Fibroblast of lung (primary cell): Measurements from ENCODE around the gene BMP3. TPM values are rescaled to one million over a fixed set of nuclear protein-coding genes. Genes with fewer than 3 reads are reported as not detected.

Experiments used
- DNase-seq, 2 donors: peaks; one replicate each; pipeline versions ENCODE4 v3.0.0 to v3.0.0-alpha.2; 2010; ENCODE audit warnings: low read depth in 2 of 2
- H2AFZ ChIP-seq: 2 replicates; pipeline ENCODE4 v1.5.1; 2012; ENCODE audit warnings: low read length, control low read depth, inconsistent platforms
- H3K27ac ChIP-seq: 2 replicates; pipeline ENCODE4 v1.5.1; 2011; ENCODE audit warnings: low read length, control low read depth; ENCODE audit not compliant: insufficient read depth
- H3K27me3 ChIP-seq: 2 replicates; pipeline ENCODE4 v1.5.1; 2011; ENCODE audit warnings: mild to moderate bottlenecking, low read length; ENCODE audit not compliant: control insufficient read depth, insufficient read depth
- H3K36me3 ChIP-seq: 2 replicates; pipeline ENCODE4 v1.5.1; 2011; ENCODE audit warnings: low read length; ENCODE audit not compliant: control insufficient read depth, insufficient read depth
- H3K4me1 ChIP-seq: 2 replicates; pipeline ENCODE4 v1.5.1; 2011; ENCODE audit warnings: low read length; ENCODE audit not compliant: control insufficient read depth, insufficient read depth; ENCODE audit errors: extremely low read depth
- H3K4me2 ChIP-seq: 2 replicates; pipeline ENCODE4 v1.5.1; 2011; ENCODE audit warnings: low read length, control low read depth; ENCODE audit not compliant: insufficient read depth; ENCODE audit errors: extremely low read depth
- H3K4me3 ChIP-seq, 4 experiments: fragments of 200-600 bp in 1 of 4; sonication (generic) in 1 of 4; replicated peaks in 1 of 4; 2 replicates each; pipeline ENCODE4 v1.5.1; 2011 to 2016; ENCODE audit warnings: low read length in 4 of 4, low read depth in 3 of 4, mild to moderate bottlenecking in 3 of 4, control low read depth in 2 of 4, inconsistent platforms in 1 of 4, mixed read lengths in 1 of 4; ENCODE audit not compliant: insufficient read depth in 1 of 4; ENCODE audit errors: control extremely low read depth in 1 of 4
- H3K79me2 ChIP-seq: 2 replicates; pipeline ENCODE4 v1.5.1; 2012; ENCODE audit warnings: mild to moderate bottlenecking, low read length, inconsistent platforms; ENCODE audit not compliant: control insufficient read depth, insufficient read depth
- H3K9ac ChIP-seq: 2 replicates; pipeline ENCODE4 v1.5.1; 2011; ENCODE audit warnings: mild to moderate bottlenecking, low read length, control low read depth; ENCODE audit not compliant: insufficient read depth
- H3K9me3 ChIP-seq: 2 replicates; pipeline ENCODE4 v1.5.1; 2012; ENCODE audit warnings: low read depth, low read length; ENCODE audit not compliant: control insufficient read depth, insufficient read depth
- H4K20me1 ChIP-seq: 2 replicates; pipeline ENCODE4 v1.5.1; 2011; ENCODE audit warnings: low read length; ENCODE audit not compliant: control insufficient read depth, insufficient read depth; ENCODE audit errors: extremely low read depth
- EZH2 ChIP-seq: IDR thresholded peaks from 2 replicates; pipeline ENCODE4 v1.5.1; 2012; ENCODE audit warnings: low read length, control low read depth, mild to moderate bottlenecking; ENCODE audit errors: missing control alignments
- polyA plus RNA-seq, 2 donors: library from polyadenylated mRNA; depleted of rRNA in 1 of 2; stranded (reverse) in 1 of 2; unstranded in 1 of 2; fragments of >200 nt; gene quantifications; 2 replicates each; pipeline ENCODE4 v1.2.1, GENCODE V29; 2011 to 2012; ENCODE audit warnings: missing spikeins in 1 of 2
- total RNA-seq: library from RNA; depleted of rRNA; stranded (reverse); fragments of >200 nt; gene quantifications from 2 replicates; pipeline ENCODE4 v1.2.1, GENCODE V29; 2014
- TF ChIP-seq, protein P1 (sequence below), 2 donors: IDR thresholded peaks in 1 of 2; conservative IDR thresholded peaks in 1 of 2; 1 replicate in 1 of 2; 2 replicates in 1 of 2; pipeline ENCODE4 v1.5.1; 2011 to 2012; ENCODE audit warnings: low read length in 2 of 2, control low read depth in 1 of 2, inconsistent platforms in 1 of 2, low read depth in 1 of 2, mild to moderate bottlenecking in 1 of 2

The BMP3 gene
- total and polyA plus RNA-seq, 2 donors (not counting 1 experiment from before 2014, with no cell fraction given): 0.05 to 0.17 TPM

DNA sequence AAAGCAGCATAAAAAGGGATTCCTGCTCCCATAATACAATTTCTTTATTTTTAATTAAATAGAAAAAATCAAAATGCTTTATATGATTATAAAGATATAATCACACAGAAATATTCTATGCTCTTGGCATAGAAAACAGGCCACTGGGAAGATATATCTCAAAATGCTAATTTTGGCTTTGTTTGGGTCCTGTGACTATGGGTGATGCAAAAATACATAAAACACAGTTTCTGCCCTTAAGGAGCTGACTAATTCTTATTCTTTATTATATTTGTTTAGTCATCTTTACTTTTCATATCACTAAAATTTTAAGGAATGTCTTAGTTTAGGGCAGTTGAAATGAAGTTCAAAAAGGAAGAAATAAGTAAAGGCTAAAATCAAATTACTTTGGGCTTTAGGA lies 7.0 kb upstream of the BMP3 start:
- Histone ChIP-seq H3K9ac (no peak overlapping the region), H3K9me3 (no peaks in the 10 kb centered on the region), H3K27ac (no peak overlapping the region), H3K27me3 (no peaks in the 10 kb centered on the region), H4K20me1 (no peaks in the 10 kb centered on the region), H2AFZ (no peak overlapping the region), H3K4me3 (no peak overlapping the region), H3K4me2 (no peak overlapping the region), H3K36me3 (no peaks in the 10 kb centered on the region), H3K79me2 (no peaks in the 10 kb centered on the region), H3K4me1 (no peaks in the 10 kb centered on the region)
- no peak for TF ChIP-seq EZH2
- TF ChIP-seq, protein P1, sequence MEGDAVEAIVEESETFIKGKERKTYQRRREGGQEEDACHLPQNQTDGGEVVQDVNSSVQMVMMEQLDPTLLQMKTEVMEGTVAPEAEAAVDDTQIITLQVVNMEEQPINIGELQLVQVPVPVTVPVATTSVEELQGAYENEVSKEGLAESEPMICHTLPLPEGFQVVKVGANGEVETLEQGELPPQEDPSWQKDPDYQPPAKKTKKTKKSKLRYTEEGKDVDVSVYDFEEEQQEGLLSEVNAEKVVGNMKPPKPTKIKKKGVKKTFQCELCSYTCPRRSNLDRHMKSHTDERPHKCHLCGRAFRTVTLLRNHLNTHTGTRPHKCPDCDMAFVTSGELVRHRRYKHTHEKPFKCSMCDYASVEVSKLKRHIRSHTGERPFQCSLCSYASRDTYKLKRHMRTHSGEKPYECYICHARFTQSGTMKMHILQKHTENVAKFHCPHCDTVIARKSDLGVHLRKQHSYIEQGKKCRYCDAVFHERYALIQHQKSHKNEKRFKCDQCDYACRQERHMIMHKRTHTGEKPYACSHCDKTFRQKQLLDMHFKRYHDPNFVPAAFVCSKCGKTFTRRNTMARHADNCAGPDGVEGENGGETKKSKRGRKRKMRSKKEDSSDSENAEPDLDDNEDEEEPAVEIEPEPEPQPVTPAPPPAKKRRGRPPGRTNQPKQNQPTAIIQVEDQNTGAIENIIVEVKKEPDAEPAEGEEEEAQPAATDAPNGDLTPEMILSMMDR (conservative IDR thresholded peaks at IDR 0.05 in 1 of 2, IDR thresholded peaks at IDR 0.05 in 1 of 2; ENCODE audit: low read depth in 1 of 2, low read length in 2 of 2): no peak
- no peak for DNase-seq

DNA sequence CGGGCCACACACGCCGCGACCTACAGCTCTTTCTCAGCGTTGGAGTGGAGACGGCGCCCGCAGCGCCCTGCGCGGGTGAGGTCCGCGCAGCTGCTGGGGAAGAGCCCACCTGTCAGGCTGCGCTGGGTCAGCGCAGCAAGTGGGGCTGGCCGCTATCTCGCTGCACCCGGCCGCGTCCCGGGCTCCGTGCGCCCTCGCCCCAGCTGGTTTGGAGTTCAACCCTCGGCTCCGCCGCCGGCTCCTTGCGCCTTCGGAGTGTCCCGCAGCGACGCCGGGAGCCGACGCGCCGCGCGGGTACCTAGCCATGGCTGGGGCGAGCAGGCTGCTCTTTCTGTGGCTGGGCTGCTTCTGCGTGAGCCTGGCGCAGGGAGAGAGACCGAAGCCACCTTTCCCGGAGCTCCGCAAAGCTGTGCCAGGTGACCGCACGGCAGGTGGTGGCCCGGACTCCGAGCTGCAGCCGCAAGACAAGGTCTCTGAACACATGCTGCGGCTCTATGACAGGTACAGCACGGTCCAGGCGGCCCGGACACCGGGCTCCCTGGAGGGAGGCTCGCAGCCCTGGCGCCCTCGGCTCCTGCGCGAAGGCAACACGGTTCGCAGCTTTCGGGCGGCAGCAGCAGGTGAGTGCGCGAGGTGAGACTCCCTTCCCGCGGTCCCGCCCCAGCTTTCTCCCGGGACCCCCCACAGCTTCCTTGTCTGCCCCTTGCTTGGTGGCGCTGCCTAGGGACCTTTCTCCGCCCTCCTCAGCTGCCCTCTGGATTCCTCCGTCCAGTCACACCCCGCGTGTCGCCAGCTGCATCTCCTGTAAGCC lies 678 bp downstream of the BMP3 start:
- H3K36me3 ChIP-seq: no peaks in the 10 kb centered on the region
- H3K9ac ChIP-seq: no peak overlapping the region
- peak in 1 of 2 donors; percentile 20 for DNase-seq
- H3K4me2 ChIP-seq: peak overlapping the region; percentile 40
- peak; percentile 76 for TF ChIP-seq EZH2
- TF ChIP-seq, protein P1 (conservative IDR thresholded peaks at IDR 0.05 in 1 of 2, IDR thresholded peaks at IDR 0.05 in 1 of 2; ENCODE audit: low read depth in 1 of 2, low read length in 2 of 2): no peak
- H2AFZ ChIP-seq: no peak overlapping the region
- H3K27ac ChIP-seq: no peak overlapping the region
- peaks cover 26% of the 10 kb centered on the region for H3K27me3 ChIP-seq
- peak overlapping the region; percentile 12 to 52 (median 34) for H3K4me3 ChIP-seq
- no peaks in the 10 kb centered on the region for H3K9me3 ChIP-seq
- H3K4me1 ChIP-seq: no peaks in the 10 kb centered on the region
- H4K20me1 ChIP-seq: no peaks in the 10 kb centered on the region
- no peaks in the 10 kb centered on the region for H3K79me2 ChIP-seq

DNA sequence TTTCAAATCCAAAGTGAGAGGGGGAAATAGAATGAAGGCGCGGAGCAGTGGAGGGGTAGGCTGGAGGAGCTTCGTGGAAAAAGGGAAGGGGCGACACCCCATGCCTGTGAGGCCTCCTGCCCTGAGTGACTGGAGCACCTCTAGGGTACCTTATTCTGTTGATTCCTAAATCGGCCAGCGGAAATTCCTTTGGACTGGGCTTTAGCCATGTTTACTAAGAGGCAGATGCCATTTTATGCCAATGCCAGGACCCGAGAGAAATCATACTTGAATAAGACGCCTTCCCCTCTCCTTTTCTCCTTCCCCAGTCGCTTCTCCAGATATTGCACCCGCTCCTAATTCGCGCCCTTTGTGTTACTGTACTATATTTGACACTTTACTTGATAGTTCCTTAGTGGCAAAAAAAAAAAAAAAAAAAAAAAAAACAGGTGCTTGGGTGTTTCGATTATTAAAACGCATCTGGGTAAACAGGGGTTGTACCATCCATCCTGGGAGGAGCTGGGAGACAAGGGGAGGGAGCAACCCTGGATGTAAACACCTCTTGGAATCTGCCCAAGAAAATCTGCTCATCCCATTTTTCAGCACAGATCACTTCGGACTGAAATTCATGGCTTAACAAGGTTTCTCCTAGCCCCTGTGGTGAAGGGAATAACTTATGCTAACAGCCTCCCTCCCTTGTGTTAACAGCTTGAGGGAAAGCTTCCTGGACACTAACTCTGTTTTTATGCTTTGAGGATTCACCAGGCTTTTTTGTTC lies 1.5 kb downstream of the BMP3 start:
- Histone ChIP-seq H3K4me2 (no peak overlapping the region), H3K9ac (no peak overlapping the region), H3K27me3 (peaks cover 26% of the 10 kb centered on the region), H3K4me3 (no peak overlapping the region), H3K36me3 (no peaks in the 10 kb centered on the region), H3K27ac (no peak overlapping the region), H3K79me2 (no peaks in the 10 kb centered on the region), H4K20me1 (no peaks in the 10 kb centered on the region), H3K4me1 (no peaks in the 10 kb centered on the region), H3K9me3 (no peaks in the 10 kb centered on the region), H2AFZ (no peak overlapping the region)
- TF ChIP-seq, protein P1 (conservative IDR thresholded peaks at IDR 0.05 in 1 of 2, IDR thresholded peaks at IDR 0.05 in 1 of 2; ENCODE audit: low read depth in 1 of 2, low read length in 2 of 2): no peak
- TF ChIP-seq EZH2: no peak
- no peak for DNase-seq
